ENCODE measurements around the gene TBC1D14.

- TF ChIP-seq, protein P1, sequence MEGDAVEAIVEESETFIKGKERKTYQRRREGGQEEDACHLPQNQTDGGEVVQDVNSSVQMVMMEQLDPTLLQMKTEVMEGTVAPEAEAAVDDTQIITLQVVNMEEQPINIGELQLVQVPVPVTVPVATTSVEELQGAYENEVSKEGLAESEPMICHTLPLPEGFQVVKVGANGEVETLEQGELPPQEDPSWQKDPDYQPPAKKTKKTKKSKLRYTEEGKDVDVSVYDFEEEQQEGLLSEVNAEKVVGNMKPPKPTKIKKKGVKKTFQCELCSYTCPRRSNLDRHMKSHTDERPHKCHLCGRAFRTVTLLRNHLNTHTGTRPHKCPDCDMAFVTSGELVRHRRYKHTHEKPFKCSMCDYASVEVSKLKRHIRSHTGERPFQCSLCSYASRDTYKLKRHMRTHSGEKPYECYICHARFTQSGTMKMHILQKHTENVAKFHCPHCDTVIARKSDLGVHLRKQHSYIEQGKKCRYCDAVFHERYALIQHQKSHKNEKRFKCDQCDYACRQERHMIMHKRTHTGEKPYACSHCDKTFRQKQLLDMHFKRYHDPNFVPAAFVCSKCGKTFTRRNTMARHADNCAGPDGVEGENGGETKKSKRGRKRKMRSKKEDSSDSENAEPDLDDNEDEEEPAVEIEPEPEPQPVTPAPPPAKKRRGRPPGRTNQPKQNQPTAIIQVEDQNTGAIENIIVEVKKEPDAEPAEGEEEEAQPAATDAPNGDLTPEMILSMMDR (IDR thresholded peaks at IDR 0.05 in 4 of 5, conservative IDR thresholded peaks at IDR 0.05 in 1 of 5) = no peak
- no peak for TF ChIP-seq POLR2A (IDR thresholded peaks at IDR 0.05)
Observed at GRCh38 chr4:7005571-7005970, 95.9 kb downstream of the TBC1D14 start.

All from gastrocnemius medialis (tissue), 4 donors.